ENCODE data around the gene SLC30A7.
"Not testable (repeated sequence)": the region's sequence is repeated elsewhere in the genome, so short reads cannot be mapped to it uniquely, and the experiment has no call there.

The SLC30A7 gene

DNA sequence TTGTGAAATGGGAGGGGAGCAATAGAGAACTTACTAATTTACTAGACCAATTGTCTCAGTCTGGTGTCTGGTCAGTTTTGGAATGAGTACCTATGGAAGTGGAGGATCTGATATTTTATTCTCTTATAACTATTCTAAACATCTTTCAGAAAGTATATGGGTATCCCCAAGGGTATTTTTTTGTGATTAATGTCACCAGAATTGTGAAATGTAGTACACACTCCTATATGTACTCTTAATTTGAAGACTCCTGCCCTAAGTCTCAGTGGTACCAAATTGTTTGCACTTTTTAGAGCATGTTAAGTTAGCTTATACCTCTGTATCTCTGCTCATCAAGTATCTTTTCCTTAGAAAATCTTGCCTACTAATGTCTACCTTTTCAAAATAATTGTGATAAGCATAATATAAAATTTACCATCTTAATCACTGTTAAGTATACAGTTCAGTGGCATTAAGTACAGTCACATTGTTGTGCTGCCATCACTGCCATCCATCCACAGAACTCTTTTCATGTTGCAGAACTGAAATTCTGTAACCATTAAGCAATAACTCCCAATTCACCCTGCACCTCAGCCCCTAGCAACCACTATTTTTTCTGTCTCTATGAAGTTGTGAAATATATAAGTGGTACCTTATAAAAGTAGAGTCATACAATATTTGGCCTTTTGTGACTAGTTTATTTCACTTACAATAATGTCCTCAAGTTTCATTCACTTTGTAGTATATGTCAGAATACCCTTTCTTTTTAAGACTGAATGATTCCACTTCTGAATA is 40.5 kb downstream of the SLC30A7 start:
- DNase-seq (ENCODE audit: low spot score): no peak

DNA sequence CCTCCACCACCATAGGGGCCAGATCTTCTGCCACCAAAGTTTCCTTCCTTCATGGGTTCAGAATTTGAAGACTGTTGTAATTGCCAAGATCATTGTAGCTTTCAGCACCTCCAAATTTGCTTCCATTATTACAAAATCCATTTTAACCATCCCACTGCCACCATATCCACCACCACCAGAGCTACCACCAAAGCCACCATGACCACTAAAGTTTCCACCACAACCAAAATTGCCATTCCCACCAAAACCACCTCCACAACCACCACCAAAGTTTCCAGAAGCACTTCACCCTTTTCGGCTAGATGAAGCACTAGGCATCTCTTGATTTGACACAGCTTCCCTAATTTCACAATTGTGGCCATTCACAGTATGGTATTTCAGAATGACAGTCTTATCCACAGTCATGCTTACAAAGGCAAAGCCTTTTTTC is 45.2 kb downstream of the SLC30A7 start:
- DNase-seq (ENCODE audit: low spot score): no peak

DNA sequence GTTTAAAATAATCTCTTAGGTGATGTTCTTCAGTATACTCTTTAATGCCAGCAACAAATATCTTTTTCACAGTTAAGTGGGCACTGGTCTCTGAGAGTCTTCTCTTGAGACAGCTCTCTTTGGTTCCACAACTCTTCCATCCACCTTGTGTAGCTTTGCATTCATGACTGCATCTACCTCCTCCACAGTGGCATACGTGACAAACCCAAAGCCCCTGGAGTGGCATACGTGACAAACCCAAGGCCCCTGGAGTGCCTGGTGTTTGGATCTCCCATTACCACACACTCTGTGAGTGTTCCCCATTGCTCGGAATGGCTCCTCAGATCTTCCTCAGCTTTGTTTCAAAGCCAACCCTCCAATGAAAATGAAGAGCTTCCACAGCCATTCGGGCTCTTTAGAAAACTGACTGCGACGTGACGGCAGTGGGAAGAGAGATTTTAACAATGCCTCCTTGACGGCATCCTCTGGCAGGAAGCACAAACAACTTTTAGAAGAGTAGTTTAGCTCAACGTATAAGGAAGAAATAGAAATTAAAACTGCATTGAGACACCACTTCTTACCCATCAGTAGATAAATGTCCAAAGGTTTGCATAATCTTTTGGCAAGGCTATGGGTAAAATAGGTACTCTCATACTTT is 45.8 kb downstream of the SLC30A7 start:
- no peak for DNase-seq (ENCODE audit: low spot score)

DNA sequence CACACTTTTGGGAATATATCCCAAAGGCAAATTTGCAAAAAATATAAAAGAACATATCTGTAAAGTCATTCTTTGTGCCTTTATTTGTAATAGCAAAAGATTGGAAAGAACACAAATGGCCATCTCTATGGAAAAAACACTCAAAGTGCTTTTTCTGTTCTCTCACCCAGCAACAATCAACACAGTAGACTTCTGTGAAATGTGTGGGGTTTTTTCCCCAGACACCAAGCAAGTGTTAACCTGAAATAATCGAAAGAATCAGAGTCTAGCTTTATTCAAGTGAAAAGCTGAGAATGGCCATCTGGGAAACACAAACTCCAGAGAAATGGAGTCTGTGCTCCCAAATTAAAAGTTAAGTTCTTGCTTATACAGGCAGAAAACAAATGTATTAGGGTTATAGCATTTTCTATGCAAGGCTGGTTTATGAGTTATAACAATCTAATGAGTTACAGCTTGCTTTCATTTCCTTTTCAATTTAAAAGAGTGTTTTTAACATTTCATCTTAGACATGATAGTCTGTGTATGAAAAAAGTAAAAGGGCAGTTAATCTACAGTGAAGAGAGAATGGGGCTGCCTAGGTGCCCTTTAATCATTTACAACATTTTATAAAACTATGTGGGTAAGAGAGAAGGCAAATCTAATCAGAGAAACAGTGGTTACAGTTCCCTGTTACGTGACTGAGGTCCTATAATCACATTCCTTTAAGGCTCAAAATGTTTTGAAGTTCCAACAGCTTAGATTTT is 46.6 kb downstream of the SLC30A7 start:
- DNase-seq (ENCODE audit: low spot score): no peak

DNA sequence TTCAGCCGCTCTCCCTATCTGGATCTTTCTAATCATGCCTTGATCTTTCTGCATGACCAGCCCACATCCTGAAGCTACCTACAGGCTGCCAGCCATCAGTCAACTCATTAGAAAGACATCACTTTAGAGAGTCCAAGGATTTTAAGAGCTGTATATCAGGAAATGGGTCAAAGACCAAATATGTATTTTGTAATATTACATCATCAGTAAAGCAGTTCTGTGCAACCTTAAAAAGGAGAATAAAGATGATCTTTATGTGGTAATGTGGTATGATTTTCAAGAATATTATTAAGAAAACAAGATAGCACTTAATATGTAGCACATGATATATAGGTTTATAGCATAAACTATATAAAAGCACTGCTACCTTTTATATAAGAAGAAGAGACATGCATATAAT is 47.6 kb downstream of the SLC30A7 start:
- no peak for DNase-seq (ENCODE audit: low spot score)

DNA sequence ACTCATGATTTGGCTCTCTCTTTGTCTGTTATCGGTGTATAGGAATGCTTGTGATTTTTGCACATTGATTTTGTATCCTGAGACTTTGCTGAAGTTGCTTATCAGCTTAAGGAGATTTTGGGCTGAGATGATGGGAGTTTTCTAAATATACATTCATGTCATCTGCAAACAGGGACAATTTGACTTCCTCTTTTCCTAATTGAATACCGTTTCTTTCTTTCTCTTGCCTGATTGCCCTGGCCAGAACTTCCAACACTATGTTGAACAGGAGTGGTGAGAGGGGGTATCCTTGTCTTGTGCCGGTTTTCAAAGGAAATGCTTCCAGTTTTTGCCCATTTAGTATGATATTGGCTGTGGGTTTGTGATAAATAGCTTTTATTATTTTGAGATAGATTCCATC is 50.2 kb downstream of the SLC30A7 start:
- not testable (repeated sequence) for DNase-seq (ENCODE audit: low spot score)

DNA sequence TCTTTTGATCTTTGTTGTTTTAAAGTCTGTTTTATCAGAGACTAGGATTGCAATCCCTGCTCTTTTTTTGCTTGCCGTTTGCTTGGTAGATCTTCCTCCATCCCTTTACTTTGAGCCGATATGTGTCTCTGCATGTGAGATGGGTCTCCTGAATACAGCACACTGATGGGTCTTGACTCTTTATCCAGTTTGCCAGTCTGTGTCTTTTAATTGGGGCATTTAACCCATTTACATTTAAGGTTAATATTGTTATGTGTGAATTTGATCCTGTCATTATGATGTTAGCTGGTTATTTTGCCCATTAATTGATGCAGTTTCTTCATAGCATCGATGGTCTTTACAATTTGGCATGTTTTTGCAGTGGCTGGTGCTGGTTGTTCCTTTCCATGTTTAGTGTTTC is 51.9 kb downstream of the SLC30A7 start:
- not testable (repeated sequence) for DNase-seq (ENCODE audit: low spot score)

DNA sequence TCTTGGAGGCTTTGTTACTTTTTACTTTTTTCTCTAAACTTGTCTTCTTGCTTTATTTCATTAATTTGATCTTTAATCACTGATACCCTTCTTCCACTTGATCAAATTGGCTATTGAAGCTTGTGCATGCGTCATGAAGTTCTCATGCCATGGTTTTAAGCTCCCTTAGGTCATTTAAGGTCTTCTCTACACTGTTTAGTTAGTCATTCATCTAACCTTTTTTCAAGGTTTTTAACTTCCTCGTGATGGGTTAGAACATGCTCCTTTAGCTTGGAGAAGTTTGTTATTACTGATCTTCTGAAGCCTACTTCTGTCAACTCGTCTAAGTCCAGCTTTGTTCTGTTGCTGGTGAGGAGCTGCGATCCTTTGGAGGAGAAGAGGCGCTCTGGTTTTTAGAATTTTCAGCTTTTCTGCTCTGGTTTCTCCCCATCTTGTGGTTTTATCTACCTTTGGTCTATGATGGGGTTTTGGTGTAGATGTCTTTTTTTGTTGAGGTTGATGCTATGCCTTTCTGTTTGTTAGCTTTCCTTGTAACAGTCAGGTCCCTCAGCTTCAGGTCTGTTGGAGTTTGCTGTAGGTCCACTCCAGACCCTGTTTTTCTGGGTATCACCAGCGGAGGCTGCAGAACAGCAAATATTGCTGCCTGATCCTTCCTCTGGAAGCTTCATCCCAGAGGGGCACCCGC is 53.0 kb downstream of the SLC30A7 start:
- DNase-seq (ENCODE audit: low spot score): not testable (repeated sequence)

DNA sequence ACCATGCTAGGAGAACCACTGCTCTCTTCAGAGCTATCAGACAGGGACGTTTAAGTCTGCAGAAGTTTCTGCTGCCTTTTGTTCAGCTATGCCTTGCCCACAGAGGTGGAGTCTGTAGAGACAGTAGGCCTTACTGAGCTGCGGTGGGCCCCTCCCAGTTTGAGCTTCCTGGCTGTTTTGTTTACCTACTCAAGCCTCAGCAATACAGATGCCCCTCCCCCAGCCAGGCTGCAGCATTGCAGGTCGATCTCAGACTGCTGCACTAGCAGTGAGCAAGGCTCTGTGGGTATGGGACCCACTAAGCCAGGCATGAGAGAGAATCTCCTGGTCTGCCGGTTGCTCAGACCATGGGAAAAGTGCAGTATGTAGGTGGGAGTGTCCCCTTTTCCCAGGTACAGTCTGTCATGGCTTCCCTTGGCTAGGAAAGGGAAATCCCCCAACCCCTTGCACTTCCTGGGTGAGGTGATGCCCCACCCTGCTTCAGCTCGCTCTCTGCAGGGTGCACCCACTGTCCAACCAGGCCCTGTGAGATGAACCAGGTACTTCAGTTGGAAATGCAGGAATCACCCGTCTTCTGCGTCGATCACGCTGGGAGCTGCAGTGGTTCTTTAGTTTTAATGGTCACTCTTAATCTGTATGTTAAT is 53.7 kb downstream of the SLC30A7 start:
- DNase-seq (ENCODE audit: low spot score): peak; percentile 84

DNA sequence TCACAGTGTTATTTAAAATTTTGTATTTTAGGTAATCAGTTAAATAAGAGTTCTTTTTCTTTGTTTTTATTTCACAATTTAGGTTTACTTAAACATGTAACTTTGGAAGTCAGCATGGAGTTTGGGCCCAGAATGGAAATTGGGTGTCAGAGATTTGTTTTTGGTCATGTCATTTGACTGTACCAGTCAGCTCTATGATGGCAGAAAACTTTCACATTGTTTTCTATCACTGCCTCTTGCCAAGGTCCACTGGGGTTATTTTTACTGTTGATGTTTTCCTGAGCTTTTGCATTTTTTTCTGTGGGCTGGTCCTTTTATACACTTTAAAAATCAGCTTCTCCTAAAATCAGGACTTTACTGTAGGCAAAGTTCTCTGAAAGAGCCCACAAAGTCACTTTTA is 54.4 kb downstream of the SLC30A7 start:
- DNase-seq (ENCODE audit: low spot score): no peak

DNA sequence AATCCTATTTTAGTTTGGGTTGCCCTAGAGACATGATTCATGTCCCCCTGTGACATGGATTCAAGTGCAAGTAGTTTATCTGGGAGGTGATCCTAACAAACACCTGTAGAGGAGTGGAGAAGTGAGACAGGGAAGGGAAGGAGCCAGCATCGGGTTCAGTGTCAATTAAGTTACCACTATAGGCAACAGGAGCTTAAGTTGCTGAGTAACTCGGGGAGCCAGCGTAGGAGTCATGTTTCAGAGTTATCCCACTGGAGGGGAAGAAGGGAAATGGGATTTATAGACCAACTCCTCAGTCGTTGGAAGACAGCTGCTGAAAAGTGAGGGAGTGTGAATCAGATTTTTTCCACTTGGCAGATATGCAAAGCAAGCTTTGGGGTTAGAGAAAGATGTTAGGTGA is 54.9 kb downstream of the SLC30A7 start:
- DNase-seq (ENCODE audit: low spot score): no peak

DNA sequence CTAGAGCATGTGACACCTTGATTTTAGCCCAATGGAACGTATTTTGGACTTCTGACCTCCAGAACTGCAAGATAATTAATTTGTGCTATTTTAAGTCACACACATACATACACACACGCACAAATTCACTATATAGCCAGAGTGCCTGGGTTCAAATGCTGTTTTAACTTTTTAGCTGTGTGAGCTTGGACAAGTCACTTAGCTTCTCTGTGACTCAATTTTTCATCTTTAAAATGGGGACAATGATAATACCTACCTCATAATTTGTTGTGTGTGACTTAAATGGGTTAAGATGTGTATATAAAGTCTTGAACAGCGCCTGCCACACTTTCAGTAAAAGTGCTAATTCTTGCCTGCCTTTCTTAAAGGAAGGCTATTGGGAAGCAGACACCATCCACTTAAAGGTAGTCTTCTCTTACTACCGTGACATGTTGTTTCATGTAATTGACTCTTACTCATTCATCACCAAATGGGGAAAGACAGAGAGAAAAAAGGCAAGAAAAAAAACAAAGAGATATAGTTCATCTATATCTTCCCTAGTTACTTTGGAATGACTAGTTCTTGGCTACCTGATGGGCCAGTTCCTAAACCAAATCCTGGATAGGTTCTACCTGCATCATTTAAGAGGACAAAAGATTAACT is 56.3 kb downstream of the SLC30A7 start:
- DNase-seq (ENCODE audit: low spot score): no peak

DNA sequence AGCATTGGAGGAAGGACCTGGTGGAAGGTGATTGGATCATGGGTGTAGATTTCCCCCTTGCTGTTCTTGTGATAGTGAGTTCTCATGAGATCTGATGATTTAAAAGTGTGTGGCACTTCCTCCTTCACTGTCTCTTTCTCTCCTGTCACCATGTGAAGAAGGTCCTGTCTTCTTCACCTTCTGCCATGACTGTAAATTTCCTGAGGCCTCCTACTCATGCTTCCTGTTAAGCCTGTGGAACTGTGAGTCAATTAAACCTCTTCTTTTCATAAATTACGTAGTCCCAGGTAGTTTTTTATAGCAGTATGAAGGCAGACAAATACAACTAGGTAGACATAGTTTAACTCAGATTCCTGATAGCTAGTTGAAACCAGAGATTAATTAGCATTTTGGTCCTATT is 57.1 kb downstream of the SLC30A7 start:
- DNase-seq (ENCODE audit: low spot score): not testable (repeated sequence)

DNA sequence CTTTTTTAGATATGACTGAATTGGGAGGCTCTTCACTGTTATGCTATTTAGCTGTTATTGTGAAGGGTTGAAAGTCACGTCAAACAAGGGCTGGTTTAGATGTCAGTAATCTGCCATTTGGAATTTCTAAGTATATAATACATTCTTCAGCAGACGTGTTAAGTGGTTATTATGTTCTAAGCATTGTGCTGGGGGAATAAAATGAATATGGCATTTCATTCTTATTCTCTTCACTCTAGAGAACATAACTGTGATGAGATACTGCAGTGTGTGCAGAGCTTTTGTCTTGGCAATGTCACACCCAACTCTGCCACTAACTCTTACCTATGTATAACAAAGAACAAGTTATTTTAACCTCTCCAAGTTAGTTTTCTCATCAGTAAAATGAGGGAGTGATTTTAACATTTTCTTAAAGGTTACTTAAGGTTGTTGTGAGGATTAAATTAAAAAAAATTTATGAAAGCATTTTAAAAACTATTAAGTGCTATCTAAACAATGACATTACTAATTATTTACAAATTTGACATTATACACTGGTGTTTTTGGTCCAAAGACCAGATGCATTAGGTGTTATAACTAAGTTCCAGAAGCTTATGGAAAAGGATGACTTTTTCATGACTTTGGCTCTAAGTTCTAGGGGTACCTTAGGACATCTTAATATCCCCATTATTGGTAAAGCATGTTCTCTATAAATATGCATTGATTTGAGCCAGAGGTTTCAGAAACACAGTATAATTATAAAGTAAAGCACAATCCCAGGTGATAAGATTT is 58.3 kb downstream of the SLC30A7 start:
- no peak for DNase-seq (ENCODE audit: low spot score)

DNA sequence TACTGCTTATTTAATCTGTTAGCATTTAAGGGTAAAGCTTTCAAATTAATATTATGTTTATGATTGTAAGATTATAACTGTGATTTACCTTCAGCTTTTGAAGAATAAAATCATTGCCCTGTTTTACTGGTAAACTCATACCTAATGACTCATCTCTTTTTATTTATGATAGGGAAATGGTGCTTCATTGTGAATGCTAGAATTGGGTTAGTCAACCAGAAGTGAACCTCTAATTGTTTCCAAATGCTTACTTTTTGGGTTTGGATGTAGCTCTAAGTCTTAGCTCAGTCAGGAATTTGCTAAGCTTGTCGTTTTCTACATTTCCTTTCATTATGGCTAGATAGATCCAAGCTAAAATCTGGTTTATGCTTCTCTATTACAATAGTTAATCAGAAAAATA is 59.4 kb downstream of the SLC30A7 start:
- DNase-seq (ENCODE audit: low spot score): no peak

DNA sequence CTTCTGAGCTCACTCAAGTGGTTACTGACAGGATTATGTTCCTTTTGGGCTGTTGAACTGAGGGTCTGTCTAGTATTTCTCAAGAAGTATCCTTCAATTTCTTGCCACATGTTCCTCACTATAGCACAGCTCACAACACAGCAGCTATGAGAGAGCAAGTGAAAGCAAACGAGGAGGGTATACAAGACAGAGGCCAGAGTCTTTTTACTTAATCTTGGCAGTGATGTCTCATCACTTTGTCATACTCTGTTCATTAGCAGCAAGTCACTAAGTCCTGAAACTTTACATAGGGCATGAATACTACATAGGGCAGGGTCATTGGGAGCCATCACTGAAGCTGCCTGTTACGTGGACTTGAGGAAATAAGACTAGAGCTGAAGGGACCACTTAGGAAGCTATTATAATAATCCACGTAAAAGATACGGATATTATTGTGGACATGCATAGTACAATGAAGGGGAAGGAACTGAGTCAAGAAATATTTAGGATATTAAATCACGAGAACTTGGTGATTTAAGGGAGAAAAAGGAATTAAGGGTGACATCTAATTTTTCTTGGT is 63.7 kb downstream of the SLC30A7 start:
- DNase-seq (ENCODE audit: low spot score): no peak

DNA sequence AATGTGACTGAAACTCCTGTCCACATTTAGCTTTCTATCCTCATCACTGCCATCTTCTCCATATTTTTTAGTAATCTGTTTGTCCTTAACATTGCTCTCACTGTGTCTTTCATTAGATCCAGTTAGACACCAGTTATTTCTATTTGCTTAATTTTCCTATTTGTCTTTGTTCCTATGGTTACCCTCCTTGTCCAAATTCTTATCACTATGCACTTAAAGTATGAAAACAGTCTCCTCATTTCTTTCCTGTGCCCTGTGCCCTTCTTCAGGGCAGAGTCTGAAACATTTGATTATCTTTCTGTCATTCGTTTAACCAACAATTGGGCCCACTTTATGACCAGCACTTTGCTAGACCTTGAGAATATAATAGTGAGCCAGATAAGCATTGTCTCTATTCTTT is 64.2 kb downstream of the SLC30A7 start:
- no peak for DNase-seq (ENCODE audit: low spot score)

DNA sequence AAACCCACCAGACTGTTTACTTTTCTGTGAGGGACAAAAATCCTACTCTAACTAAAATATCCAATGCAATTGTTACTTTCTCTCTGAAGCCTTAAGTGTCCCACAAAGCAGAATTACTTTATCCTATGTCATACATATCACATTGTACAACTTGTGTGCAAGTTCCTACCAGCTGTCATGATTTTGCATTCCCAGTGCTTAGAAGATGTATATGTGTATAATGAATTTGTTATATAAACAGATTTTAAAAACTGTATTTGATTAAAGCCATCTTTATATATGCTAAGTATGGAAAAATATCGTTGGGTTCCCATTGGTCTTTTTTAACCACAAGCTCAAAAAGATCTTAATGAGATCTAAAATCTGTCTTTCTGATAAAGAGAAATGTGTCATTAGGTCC is 72.7 kb downstream of the SLC30A7 start:
- DNase-seq (ENCODE audit: low spot score): no peak

DNA sequence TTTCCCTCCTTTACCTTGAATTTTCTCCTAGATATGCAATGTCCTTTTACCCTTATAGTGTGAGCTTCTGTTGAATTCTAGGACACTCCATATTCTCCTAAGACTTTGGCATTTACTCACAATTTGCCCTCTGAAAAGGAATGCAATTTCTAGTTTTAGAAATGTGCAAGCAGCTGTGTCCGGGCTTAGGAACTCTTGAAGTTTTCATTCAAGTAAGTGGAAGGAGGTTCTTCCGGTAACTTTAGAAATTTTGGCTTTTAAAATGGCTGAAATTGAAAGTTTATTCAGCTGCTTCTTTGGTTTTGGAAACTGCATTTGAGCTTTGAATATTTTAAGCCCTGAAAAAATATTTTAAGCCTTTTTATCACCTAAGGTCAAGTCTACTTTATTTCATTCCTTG is 73.4 kb downstream of the SLC30A7 start:
- DNase-seq (ENCODE audit: low spot score): no peak

DNA sequence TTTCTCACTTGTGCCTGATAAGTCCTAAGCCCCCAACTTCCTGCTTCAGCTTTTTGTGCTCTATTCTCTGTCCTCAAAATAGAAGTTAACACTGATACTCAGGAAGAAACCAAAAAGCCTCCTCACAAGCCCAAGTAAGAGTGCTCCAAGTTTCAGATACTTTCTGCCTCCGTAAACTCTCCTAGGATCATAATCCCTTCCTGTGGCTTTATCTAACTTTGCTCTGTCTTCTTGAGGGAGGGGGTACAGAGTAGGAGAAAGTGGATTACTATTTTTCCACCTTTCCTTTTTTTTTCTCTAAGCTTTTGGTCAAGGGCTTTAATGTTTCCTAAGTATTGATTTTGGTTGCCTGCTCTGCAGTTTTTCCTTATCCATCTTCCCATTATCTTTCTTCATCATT is 75.1 kb downstream of the SLC30A7 start:
- DNase-seq (ENCODE audit: low spot score): no peak
